Neural cell (in vitro differentiated cells): Measurements from ENCODE around the gene GREM1. TPM values are rescaled to one million over a fixed set of nuclear protein-coding genes. Genes with fewer than 3 reads are reported as not detected.

Source experiments
- H2AFZ ChIP-seq: fragments of 200-600, 300-800 bp; sonication (generic), shearing (Covaris generic); 2 replicates; pipeline ENCODE4 v1.6.0; 2014; ENCODE audit warnings: low read depth, mild to moderate bottlenecking, antibody characterized with exemption, low read length, moderate library complexity
- H3F3A ChIP-seq: fragments of 200-600 bp; shearing (Covaris generic); 2 replicates; pipeline ENCODE4 v1.6.1; 2016; ENCODE audit warnings: mild to moderate bottlenecking, moderate library complexity, mixed read lengths, antibody characterized with exemption, low read length; ENCODE audit not compliant: insufficient read depth, poor library complexity, severe bottlenecking
- H3K27ac ChIP-seq: fragments of 200-600, 300-800 bp; sonication (generic), shearing (Covaris generic); 2 replicates; pipeline ENCODE4 v1.5.1; 2014; ENCODE audit warnings: mild to moderate bottlenecking, low read length, moderate library complexity
- H3K27me3 ChIP-seq: fragments of 300-800, 200-600 bp; sonication (generic), shearing (Covaris generic); 2 replicates; pipeline ENCODE4 v1.6.0; 2014; ENCODE audit warnings: mild to moderate bottlenecking, low read depth, low read length, moderate library complexity; ENCODE audit not compliant: insufficient read depth
- H3K36me3 ChIP-seq: fragments of 300-800, 200-600 bp; sonication (generic), shearing (Covaris generic); 2 replicates; pipeline ENCODE4 v1.5.1; 2014; ENCODE audit warnings: mild to moderate bottlenecking, antibody characterized with exemption, low read length, moderate library complexity; ENCODE audit not compliant: insufficient read depth
- H3K4me2 ChIP-seq: fragments of 300-800, 200-600 bp; sonication (generic), shearing (Covaris generic); 2 replicates; pipeline ENCODE4 v1.6.0; 2014; ENCODE audit warnings: mild to moderate bottlenecking, low read length
- H3K4me3 ChIP-seq: fragments of 300-800, 200-600 bp; sonication (generic), shearing (Covaris generic); 2 replicates; pipeline ENCODE4 v1.5.1; 2014; ENCODE audit warnings: mild to moderate bottlenecking, low read length, moderate library complexity
- H3K79me2 ChIP-seq: fragments of 200-600 bp; shearing (Covaris generic); replicated peaks from 2 replicates; pipeline ENCODE4 v1.6.0; 2014; ENCODE audit warnings: mild to moderate bottlenecking, low read length, moderate library complexity; ENCODE audit not compliant: insufficient read depth
- H3K9ac ChIP-seq: fragments of 300-800, 200-600 bp; sonication (generic), shearing (Covaris generic); 2 replicates; pipeline ENCODE4 v1.6.1; 2016; ENCODE audit warnings: mild to moderate bottlenecking, low read length, mixed read lengths
- H3K9me2 ChIP-seq: fragments of 200-600 bp; shearing (Covaris generic); 2 replicates; pipeline ENCODE4 v1.6.1; 2016; ENCODE audit warnings: mild to moderate bottlenecking, low read length, mixed read lengths; ENCODE audit not compliant: insufficient read depth
- H3K9me3 ChIP-seq: fragments of 200-600, 300-800 bp; sonication (generic), shearing (Covaris generic); 2 replicates; pipeline ENCODE4 v1.6.1; 2016; ENCODE audit warnings: mild to moderate bottlenecking, mixed run types, low read length, moderate library complexity, mixed read lengths
- H4K20me1 ChIP-seq: fragments of 200-600 bp; shearing (Covaris generic); 2 replicates; pipeline ENCODE4 v1.6.1; 2016; ENCODE audit warnings: mild to moderate bottlenecking, mixed run types; ENCODE audit not compliant: insufficient read depth
- CTCF ChIP-seq: fragments of 450-650 bp; IDR thresholded peaks from 2 replicates; pipeline ENCODE4 v1.5.1; 2014; ENCODE audit warnings: antibody characterized with exemption, mild to moderate bottlenecking, moderate library complexity; ENCODE audit not compliant: poor library complexity, severe bottlenecking
- EP300 ChIP-seq: fragments of 450-650 bp; conservative IDR thresholded peaks from 2 replicates; pipeline ENCODE4 v1.6.1; 2014; ENCODE audit warnings: antibody characterized with exemption, mild to moderate bottlenecking, moderate library complexity; ENCODE audit not compliant: poor library complexity, severe bottlenecking
- EZH2 ChIP-seq: fragments of 200-600, 300-800 bp; shearing (Covaris generic), sonication (generic); IDR thresholded peaks from 2 replicates; pipeline ENCODE4 v1.6.1; 2014; ENCODE audit warnings: antibody characterized with exemption, low read length, borderline replicate concordance, mild to moderate bottlenecking; ENCODE audit not compliant: insufficient read depth, poor library complexity, severe bottlenecking
- MXI1 ChIP-seq: fragments of 450-650 bp; conservative IDR thresholded peaks from 2 replicates; pipeline ENCODE4 v1.6.1; 2014; ENCODE audit warnings: antibody characterized with exemption, mild to moderate bottlenecking; ENCODE audit not compliant: poor library complexity, severe bottlenecking
- POLR2AphosphoS5 ChIP-seq: IDR thresholded peaks from 2 replicates; pipeline ENCODE4 v1.6.1; 2012
- RAD21 ChIP-seq: fragments of 450-650 bp; conservative IDR thresholded peaks from 2 replicates; pipeline ENCODE4 v1.6.1; 2014; ENCODE audit warnings: antibody characterized with exemption, mild to moderate bottlenecking, moderate library complexity
- REST ChIP-seq: IDR thresholded peaks from 2 replicates; pipeline ENCODE4 v1.6.1; 2012; ENCODE audit warnings: borderline replicate concordance
- SMC3 ChIP-seq: fragments of 450-650 bp; conservative IDR thresholded peaks from 2 replicates; pipeline ENCODE4 v1.6.1; 2014; ENCODE audit warnings: antibody characterized with exemption, mild to moderate bottlenecking, moderate library complexity; ENCODE audit not compliant: poor library complexity
- TAF1 ChIP-seq: IDR thresholded peaks from 2 replicates; pipeline ENCODE4 v1.6.1; 2012; ENCODE audit warnings: low read depth
- polyA plus RNA-seq: library from polyadenylated mRNA; depleted of rRNA; stranded (reverse); fragments of >200 nt; gene quantifications from 2 replicates; pipeline ENCODE4 v1.2.3, GENCODE V29; 2014

Gene GREM1
- polyA plus RNA-seq, 1 donor from 2014 or later: 0.16 TPM

GRCh38 chr15:32792436-32792835, 74.6 kb downstream of the GREM1 start:
- no peak for TF ChIP-seq EZH2
- no peak for TF ChIP-seq REST
- no peak for TF ChIP-seq CTCF
- no peak for TF ChIP-seq RAD21
- TF ChIP-seq POLR2AphosphoS5: no peak
- no peak for TF ChIP-seq EP300
- TF ChIP-seq MXI1: no peak
- TF ChIP-seq SMC3: no peak
- no peak for TF ChIP-seq TAF1
- Histone ChIP-seq H3K9me2 (no peaks in the 10 kb centered on the region), H4K20me1 (no peaks in the 10 kb centered on the region), H3K4me3 (no peak overlapping the region), H3K27me3 (no peaks in the 10 kb centered on the region), H3K79me2 (no peaks in the 10 kb centered on the region), H3K4me2 (no peak overlapping the region), H3K9me3 (no peaks in the 10 kb centered on the region), H3F3A (no peaks in the 10 kb centered on the region), H3K9ac (no peak overlapping the region), H3K27ac (no peak overlapping the region), H3K36me3 (no peaks in the 10 kb centered on the region), H2AFZ (no peak overlapping the region)

Other genes with a start within 250 kb of the GREM1 start
- 0.61 and 0.68 TPM in 2 replicates for gene GOLGA8N, start 124.5 kb upstream of the GREM1 start, polyA plus RNA-seq
- gene ARHGAP11A, start 102.5 kb upstream of the GREM1 start, polyA plus RNA-seq: 0.20 and 0.50 TPM in 2 replicates
- 112 and 116 TPM in 2 replicates for gene SCG5, start 76.3 kb upstream of the GREM1 start, polyA plus RNA-seq